IMR-90 (cell line): Measurements from ENCODE around the gene RTN4RL2. TPM values are rescaled to one million over a fixed set of nuclear protein-coding genes. Genes with fewer than 3 reads are reported as not detected.

Source experiments
- ATAC-seq: fragments of 200-7000 bp; cut with Tn5 transposase; 2 replicates; pipeline ENCODE4 v1.9.1; 2020; ENCODE audit warnings: low read depth, mild to moderate bottlenecking, moderate library complexity
- BruUV-seq: library from RNA; stranded (reverse); fragments of 400-500 nt; replicated peaks from 2 replicates; lab custom pipeline; 2021; lab: Mats Ljungman, UMichigan
- CTCF ChIA-PET: fragments of 300-600 bp; formaldehyde crosslinking; extraction: SDS; loops from one replicate; lab custom pipeline; 2021; ENCODE audit warnings: antibody characterized with exemption; lab: Yijun Ruan, JAX
- POLR2A ChIA-PET: fragments of 300-600 bp; sonication (Branson Sonifier 250); formaldehyde crosslinking; loops from one replicate; lab custom pipeline; 2022; ENCODE audit warnings: antibody characterized with exemption; ENCODE audit not compliant: unreplicated experiment; lab: Charles Lee
- DNase-seq: peaks from one replicate; pipeline ENCODE4 v3.0.0; 2013
- H2AFZ ChIP-seq: replicated peaks from 2 replicates; pipeline ENCODE3; 2013; ENCODE audit warnings: low read length, mild to moderate bottlenecking; ENCODE audit not compliant: poor library complexity
- H2AK5ac ChIP-seq: 2 replicates; pipeline ENCODE4 v1.6.1; 2013; ENCODE audit warnings: low read depth, low read length, inconsistent platforms
- H2AK9ac ChIP-seq: replicated peaks from 2 replicates; pipeline ENCODE3; 2013; ENCODE audit warnings: mild to moderate bottlenecking, low read depth, low read length, moderate library complexity; ENCODE audit not compliant: poor library complexity
- H2BK120ac ChIP-seq: 2 replicates; pipeline ENCODE4 v1.6.1; 2013; ENCODE audit warnings: low read depth, low read length, inconsistent platforms
- H2BK15ac ChIP-seq: 3 replicates; pipeline ENCODE4 v1.6.1; 2013; ENCODE audit warnings: low read depth, low read length, inconsistent platforms
- H2BK20ac ChIP-seq: 2 replicates; pipeline ENCODE4 v1.6.1; 2013; ENCODE audit warnings: low read depth, mild to moderate bottlenecking, inconsistent platforms, low read length, moderate library complexity
- H2BK5ac ChIP-seq: 2 replicates; pipeline ENCODE4 v1.6.1; 2013; ENCODE audit warnings: mild to moderate bottlenecking, low read depth, low read length, inconsistent platforms; ENCODE audit not compliant: poor library complexity, severe bottlenecking
- H3K14ac ChIP-seq: replicated peaks from 2 replicates; pipeline ENCODE4 v1.6.1; 2013; ENCODE audit warnings: low read depth, low read length, inconsistent platforms
- H3K18ac ChIP-seq: 2 replicates; pipeline ENCODE4 v1.6.1; 2013; ENCODE audit warnings: low read depth, low read length, control low read depth
- H3K23ac ChIP-seq: 2 replicates; pipeline ENCODE4 v1.6.1; 2013; ENCODE audit warnings: low read depth, low read length, inconsistent platforms
- H3K27ac ChIP-seq: 2 replicates; pipeline ENCODE4 v1.5.1; 2013; ENCODE audit warnings: mild to moderate bottlenecking, control low read depth, low read length; ENCODE audit not compliant: insufficient read depth
- H3K27me3 ChIP-seq: 2 replicates; pipeline ENCODE4 v1.6.1; 2013; ENCODE audit warnings: low read length; ENCODE audit not compliant: control insufficient read depth, insufficient read depth
- H3K36me3 ChIP-seq: 2 replicates; pipeline ENCODE4 v1.6.1; 2013; ENCODE audit warnings: low read length, mixed read lengths; ENCODE audit not compliant: control insufficient read depth, insufficient read depth
- H3K4ac ChIP-seq: 2 replicates; pipeline ENCODE4 v1.6.1; 2013; ENCODE audit warnings: low read depth, low read length, inconsistent platforms
- H3K4me1 ChIP-seq: 2 replicates; pipeline ENCODE4 v1.6.1; 2013; ENCODE audit warnings: low read length, mixed read lengths; ENCODE audit not compliant: control insufficient read depth, insufficient read depth
- H3K4me2 ChIP-seq: 2 replicates; pipeline ENCODE4 v1.6.1; 2013; ENCODE audit warnings: low read depth, mild to moderate bottlenecking, control low read depth, low read length, moderate library complexity
- H3K4me3 ChIP-seq: 2 replicates; pipeline ENCODE4 v1.5.1; 2013; ENCODE audit warnings: low read depth, mild to moderate bottlenecking, control low read depth, low read length, moderate library complexity; ENCODE audit not compliant: insufficient read depth
- H3K56ac ChIP-seq: 2 replicates; pipeline ENCODE4 v1.6.1; 2013; ENCODE audit warnings: low read length, inconsistent platforms; ENCODE audit not compliant: insufficient read depth; ENCODE audit errors: extremely low read depth
- H3K79me1 ChIP-seq, 2 experiments: 2 replicates each; pipeline ENCODE4 v1.6.1; 2013; ENCODE audit warnings: low read length in 2 of 2, inconsistent platforms in 1 of 2, low read depth in 1 of 2
- H3K9ac ChIP-seq: 2 replicates; pipeline ENCODE4 v1.6.1; 2013; ENCODE audit warnings: low read depth, low read length, control low read depth
- H3K9me1 ChIP-seq: 2 replicates; pipeline ENCODE4 v1.6.1; 2013; ENCODE audit warnings: low read length, inconsistent platforms; ENCODE audit not compliant: insufficient read depth
- H3K9me3 ChIP-seq: 2 replicates; pipeline ENCODE4 v1.6.1; 2013; ENCODE audit warnings: low read length; ENCODE audit not compliant: control insufficient read depth, insufficient read depth
- H4K20me1 ChIP-seq: 2 replicates; pipeline ENCODE4 v1.6.1; 2013; ENCODE audit warnings: low read length, inconsistent platforms; ENCODE audit not compliant: insufficient read depth
- H4K5ac ChIP-seq: 2 replicates; pipeline ENCODE4 v1.6.1; 2013; ENCODE audit warnings: mild to moderate bottlenecking, low read depth, low read length, control low read depth
- H4K8ac ChIP-seq, 2 experiments: 2 replicates each; pipeline ENCODE4 v1.6.1; 2013; ENCODE audit warnings: low read depth in 2 of 2, low read length in 2 of 2, control low read depth in 1 of 2, inconsistent platforms in 1 of 2
- H4K91ac ChIP-seq: 2 replicates; pipeline ENCODE4 v1.6.1; 2013; ENCODE audit warnings: low read depth, low read length, inconsistent platforms; ENCODE audit not compliant: insufficient read depth
- CEBPB ChIP-seq: IDR thresholded peaks from 2 replicates; pipeline ENCODE4 v1.6.1; 2012; ENCODE audit warnings: low read depth, low read length, improper control_type of control experiment
- CTCF ChIP-seq: conservative IDR thresholded peaks from 2 replicates; pipeline ENCODE4 v1.5.1; 2012; ENCODE audit warnings: mild to moderate bottlenecking, low read depth, low read length, improper control_type of control experiment
- MAFK ChIP-seq: IDR thresholded peaks from 2 replicates; pipeline ENCODE4 v1.6.1; 2012; ENCODE audit warnings: low read depth, low read length, improper control_type of control experiment
- POLR2A ChIP-seq: IDR thresholded peaks from 2 replicates; pipeline ENCODE4 v1.6.1; 2012; ENCODE audit warnings: mild to moderate bottlenecking, low read depth, low read length
- RAD21 ChIP-seq: IDR thresholded peaks from 2 replicates; pipeline ENCODE4 v1.6.1; 2012; ENCODE audit warnings: low read length, improper control_type of control experiment
- SMC3 ChIP-seq: fragments of 150-350 bp; IDR thresholded peaks from 2 replicates; pipeline ENCODE4 v1.6.1; 2016; ENCODE audit warnings: low read depth, mild to moderate bottlenecking, antibody characterized with exemption, low read length, moderate library complexity
- WGBS, 2 experiments: methylation state at CpG; one replicate each; pipeline versions ENCODE4 v1.1.5 to v1.1.7; 2013; ENCODE audit warnings: missing lambda C conversion rate in 2 of 2; ENCODE audit not compliant: insufficient read length in 1 of 2; ENCODE audit errors: extremely low coverage in 2 of 2; 5-methylcytosine and 5-hydroxymethylcytosine counted together
- dilution Hi-C: fragments of 300-500 bp; cut with HindIII; formaldehyde crosslinking; loops from one replicate; pipeline ENCODE4 v1.14.3; 2018; ENCODE audit warnings: low sequenced_read_pairs; ENCODE audit not compliant: unreplicated experiment
- in situ Hi-C: fragments of 300-500 bp; cut with MboI; formaldehyde crosslinking; loops from 3 replicates; pipeline ENCODE4 v1.14.3; 2019; ENCODE audit warnings: low sequenced_read_pairs, inconsistent platforms, mixed read lengths
- intact Hi-C: fragments of 100-400 bp; cut with micrococcal nuclease; formaldehyde crosslinking; loops from 2 replicates; pipeline ENCODE4 v1.10.0; 2022
- polyA plus RNA-seq, 3 experiments: library from polyadenylated mRNA; depleted of rRNA; stranded (reverse); fragments of >200 nt; gene quantifications; 2 replicates each; pipeline ENCODE4 v1.2.3, GENCODE V29; 2012; ENCODE audit warnings: low replicate concordance in 1 of 3
- total RNA-seq: library from RNA; depleted of rRNA; stranded (reverse); fragments of >200 nt; gene quantifications from 2 replicates; pipeline ENCODE4 v1.2.3, GENCODE V29; 2012

The RTN4RL2 gene
- total and polyA plus RNA-seq, 2 of the 4 experiments (the other 2 are of a cell fraction) = 1.5 TPM; not detected in 1

- peak; percentile 23; the same call in 1 of the 2 replicates for TF ChIP-seq CEBPB
Measured at GRCh38 chr11:57490456-57491248, 30.3 kb downstream of the RTN4RL2 start (continued).

GRCh38 chr11:57491371-57492061 lies 31.2 kb downstream of the RTN4RL2 start:
- no peak overlapping the region for H3K4me3 ChIP-seq
- DNase-seq (no peak), ATAC-seq (peak; percentile 48; the same call in 1 of the 2 replicates)
- H2BK120ac ChIP-seq = no peak overlapping the region
- WGBS, 2 experiments = 80% methylated on average over 1 of the region's 11 CpGs; no CpG with 5 or more reads in 1 of the 2 experiments
- ChIA-PET POLR2A (no interaction called here), CTCF (interaction anchor here (1.0 to 2.5 kb wide), 3 partner anchors 24 to 35 kb away, joined by 3 to 9 read pairs (median 8); partner anchors contain the start of gene SLC43A1)
- no peaks in the 10 kb centered on the region; a peak in 1 of 4 replicates for H3K79me1 ChIP-seq
- no peak overlapping the region for H3K4ac ChIP-seq
- H3K36me3 ChIP-seq = peaks cover 39% of the 10 kb centered on the region
- no peak overlapping the region for H4K8ac ChIP-seq
- dilution Hi-C loops (no loop called here), intact Hi-C loops (no loop called here), in situ Hi-C loops (loop anchor here (10.0 to 25.0 kb wide), 2 partner anchors 153 to 1021 kb away; partner anchors contain the start of genes OR5B21 and YPEL4)
- no peak overlapping the region for H2BK20ac ChIP-seq
- H2AK9ac ChIP-seq = no peak overlapping the region
- no peaks in the 10 kb centered on the region for H3K27me3 ChIP-seq
- H3K18ac ChIP-seq = no peak overlapping the region
- no peak overlapping the region for H3K23ac ChIP-seq
- H3K56ac ChIP-seq = no peak overlapping the region
- no peaks in the 10 kb centered on the region for H3K9me3 ChIP-seq
- H3K27ac ChIP-seq = no peak overlapping the region
- no peak overlapping the region for H2BK15ac ChIP-seq
- no peaks in the 10 kb centered on the region; the same call in 1 of the 2 replicates for H3K9me1 ChIP-seq
- no peaks in the 10 kb centered on the region; the same call in 1 of the 2 replicates for H4K20me1 ChIP-seq
- H2AFZ ChIP-seq = no peak overlapping the region
- no peak overlapping the region for H3K4me2 ChIP-seq
- no peak overlapping the region for H4K5ac ChIP-seq
- no peak overlapping the region for H4K91ac ChIP-seq
- peak; percentile 42 for TF ChIP-seq SMC3
- TF ChIP-seq CEBPB = peak; percentile 93
- TF ChIP-seq POLR2A = no peak
- peak; percentile 47 for TF ChIP-seq CTCF
- peak; percentile 34 for TF ChIP-seq RAD21
- TF ChIP-seq MAFK = no peak
- H2BK5ac ChIP-seq = no peak overlapping the region
- no peak overlapping the region for H3K14ac ChIP-seq
- H2AK5ac ChIP-seq = no peak overlapping the region
- no peak overlapping the region for H3K9ac ChIP-seq
- no peaks in the 10 kb centered on the region for H3K4me1 ChIP-seq
- no TSS peak for BruUV-seq
